IPS-15b (cell line): ENCODE measurements around the gene CHEK2.
A peak's percentile ranks its signal among the peaks of the same experiment; 100 is the strongest.

ENCODE experiments used
- H3K27me3 ChIP-seq: one replicate; pipeline ENCODE4 v1.6.1; 2013; ENCODE audit warnings: low read length; ENCODE audit not compliant: control insufficient read depth, insufficient read depth
- H3K36me3 ChIP-seq: one replicate; pipeline ENCODE4 v1.6.1; 2013; ENCODE audit warnings: low read length; ENCODE audit not compliant: control insufficient read depth, insufficient read depth
- H3K4me1 ChIP-seq: one replicate; pipeline ENCODE4 v1.6.1; 2013; ENCODE audit warnings: mild to moderate bottlenecking, low read length; ENCODE audit not compliant: control insufficient read depth, insufficient read depth
- H3K4me3 ChIP-seq: one replicate; pipeline ENCODE4 v1.5.1; 2013; ENCODE audit warnings: low read depth, low read length
- H3K9ac ChIP-seq: one replicate; pipeline ENCODE4 v1.6.1; 2013; ENCODE audit warnings: low read depth, mild to moderate bottlenecking, low read length
- H3K9me3 ChIP-seq: one replicate; pipeline ENCODE4 v1.6.1; 2013; ENCODE audit warnings: mild to moderate bottlenecking, low read length; ENCODE audit not compliant: control insufficient read depth, insufficient read depth

Gene CHEK2

GRCh38 chr22:28741785-28742561, at the start of gene CHEK2, which contains the start of gene HSCB:
Gene CHEK2, minus strand, starts transcription at chr22:28741820. Its CDS starts 7,099 bp downstream, at chr22:28734721.
Gene HSCB, plus strand, starts transcription at chr22:28742039. Its CDS starts 57 bp downstream, at chr22:28742096.
- Histone ChIP-seq H3K9me3 (no peaks in the 10 kb centered on the region), H3K36me3 (peaks cover 21% of the 10 kb centered on the region), H3K4me1 (peaks cover 6% of the 10 kb centered on the region), H3K9ac (peak within 1 kb of the TSS; percentile 94), H3K27me3 (no peaks in the 10 kb centered on the region), H3K4me3 (peak within 1 kb of the TSS; percentile 97)

- no peak overlapping the region for H3K9ac ChIP-seq
- peaks cover 23% of the 10 kb centered on the region for H3K36me3 ChIP-seq
- H3K9me3 ChIP-seq: no peaks in the 10 kb centered on the region
- no peaks in the 10 kb centered on the region for H3K27me3 ChIP-seq
- no peak overlapping the region for H3K4me3 ChIP-seq
- H3K4me1 ChIP-seq: no peaks in the 10 kb centered on the region
Measured at GRCh38 chr22:28791124-28791523, 49.5 kb upstream of the CHEK2 start.

- Histone ChIP-seq H3K9ac (no peak overlapping the region), H3K4me1 (no peaks in the 10 kb centered on the region), H3K4me3 (no peak overlapping the region), H3K27me3 (no peaks in the 10 kb centered on the region), H3K9me3 (no peaks in the 10 kb centered on the region), H3K36me3 (peaks cover 10% of the 10 kb centered on the region)
Measured at GRCh38 chr22:28788601-28789000, 47.0 kb upstream of the CHEK2 start.

GRCh38 chr22:28783786-28784671, 42.4 kb upstream of the CHEK2 start:
- Histone ChIP-seq H3K4me1 (no peaks in the 10 kb centered on the region), H3K9ac (no peak overlapping the region), H3K9me3 (no peaks in the 10 kb centered on the region), H3K36me3 (peaks cover 10% of the 10 kb centered on the region), H3K4me3 (no peak overlapping the region), H3K27me3 (no peaks in the 10 kb centered on the region)

GRCh38 chr22:28780296-28780695, 38.7 kb upstream of the CHEK2 start:
- Histone ChIP-seq H3K36me3 (peaks cover 15% of the 10 kb centered on the region), H3K4me3 (no peak overlapping the region)

GRCh38 chr22:28779833-28780232, 38.2 kb upstream of the CHEK2 start:
- H3K9ac ChIP-seq: no peak overlapping the region
- H3K9me3 ChIP-seq: no peaks in the 10 kb centered on the region
- H3K4me1 ChIP-seq: no peaks in the 10 kb centered on the region
- H3K27me3 ChIP-seq: no peaks in the 10 kb centered on the region
- no peak overlapping the region for H3K4me3 ChIP-seq
- H3K36me3 ChIP-seq: peaks cover 15% of the 10 kb centered on the region

More at GRCh38 chr22:28780296-28780695, 38.7 kb upstream of the CHEK2 start:
- Histone ChIP-seq H3K9ac (no peak overlapping the region), H3K9me3 (no peaks in the 10 kb centered on the region), H3K27me3 (no peaks in the 10 kb centered on the region), H3K4me1 (no peaks in the 10 kb centered on the region)

GRCh38 chr22:28774378-28774777, 32.8 kb upstream of the CHEK2 start:
- Histone ChIP-seq H3K9ac (no peak overlapping the region), H3K4me1 (no peaks in the 10 kb centered on the region), H3K9me3 (no peaks in the 10 kb centered on the region), H3K36me3 (peaks cover 11% of the 10 kb centered on the region), H3K4me3 (no peak overlapping the region), H3K27me3 (no peaks in the 10 kb centered on the region)

GRCh38 chr22:28773461-28773867, 31.8 kb upstream of the CHEK2 start:
- peak overlapping the region; percentile 76 for H3K9ac ChIP-seq
- H3K4me1 ChIP-seq: no peaks in the 10 kb centered on the region
- peak overlapping the region; percentile 74 for H3K4me3 ChIP-seq
- peaks cover 11% of the 10 kb centered on the region for H3K36me3 ChIP-seq
- no peaks in the 10 kb centered on the region for H3K9me3 ChIP-seq
- no peaks in the 10 kb centered on the region for H3K27me3 ChIP-seq

GRCh38 chr22:28772633-28773460, 31.2 kb upstream of the CHEK2 start, which contains the start of gene CCDC117:
Gene CCDC117, plus strand, starts transcription at chr22:28772695. Its CDS starts 155 bp downstream, at chr22:28772850.
- Histone ChIP-seq H3K4me3 (peak within 1 kb of the TSS; percentile 74), H3K27me3 (no peaks in the 10 kb centered on the region), H3K9ac (peak within 1 kb of the TSS; percentile 84), H3K9me3 (no peaks in the 10 kb centered on the region), H3K4me1 (no peaks in the 10 kb centered on the region), H3K36me3 (peaks cover 9% of the 10 kb centered on the region)

GRCh38 chr22:28771195-28771791, 29.7 kb upstream of the CHEK2 start:
- Histone ChIP-seq H3K36me3 (peaks cover 5% of the 10 kb centered on the region), H3K9ac (no peak overlapping the region), H3K27me3 (no peaks in the 10 kb centered on the region), H3K9me3 (no peaks in the 10 kb centered on the region), H3K4me1 (no peaks in the 10 kb centered on the region), H3K4me3 (no peak overlapping the region)
